GF-D8 (cell line): ENCODE results near the gene CFHR5.
"Not testable (repeated sequence)": the region's sequence is repeated elsewhere in the genome, so short reads cannot be mapped to it uniquely, and the experiment has no call there.

Experiments used
- DNase-seq: peaks from one replicate; lab custom pipeline; 2025; lab: John Stamatoyannopoulos, UW

CFHR5 gene

GRCh38 chr1:197021716-197022115 lies 44.4 kb downstream of the CFHR5 start:
- no peak for DNase-seq

- no peak for DNase-seq
Observed at GRCh38 chr1:197024460-197024859, 47.1 kb downstream of the CFHR5 start.

GRCh38 chr1:197027359-197027758 lies 50.0 kb downstream of the CFHR5 start:
- no peak for DNase-seq

- DNase-seq = no peak
Observed at GRCh38 chr1:197029749-197030148, 52.4 kb downstream of the CFHR5 start.

DNA sequence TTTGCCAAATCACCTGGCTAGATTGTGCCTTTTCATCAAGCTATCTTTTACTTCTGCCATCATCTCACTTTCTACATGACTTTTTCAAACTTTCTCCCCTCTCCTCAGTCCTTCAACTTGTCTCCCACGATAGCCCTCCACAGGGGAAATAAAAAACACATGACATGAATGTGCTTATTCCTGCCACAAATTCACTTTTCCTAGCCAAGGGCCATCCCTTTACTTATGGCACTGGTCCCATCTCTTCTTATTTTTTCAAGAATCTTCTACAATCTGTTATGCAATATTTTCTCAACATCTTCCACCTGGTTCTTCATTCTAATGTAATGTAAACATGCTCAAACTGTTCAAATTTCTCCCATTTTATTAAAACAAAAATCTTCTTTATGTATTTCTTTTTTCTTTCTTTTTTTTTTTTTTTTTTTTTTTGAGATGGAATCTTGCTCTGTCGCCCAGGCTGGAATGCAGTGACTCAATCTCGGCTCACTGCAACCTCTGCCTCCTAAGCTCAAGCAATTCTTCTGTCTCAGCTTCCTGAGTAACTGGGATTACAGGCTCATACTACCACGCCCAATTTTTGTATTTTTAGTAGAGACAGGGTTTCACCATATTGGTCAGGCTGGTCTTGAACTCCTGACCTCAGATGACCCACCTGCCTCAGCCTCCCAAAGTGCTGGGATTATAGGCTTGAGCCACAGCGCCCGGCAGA lies 57.4 kb downstream of the CFHR5 start:
- DNase-seq = not testable (repeated sequence)

DNA sequence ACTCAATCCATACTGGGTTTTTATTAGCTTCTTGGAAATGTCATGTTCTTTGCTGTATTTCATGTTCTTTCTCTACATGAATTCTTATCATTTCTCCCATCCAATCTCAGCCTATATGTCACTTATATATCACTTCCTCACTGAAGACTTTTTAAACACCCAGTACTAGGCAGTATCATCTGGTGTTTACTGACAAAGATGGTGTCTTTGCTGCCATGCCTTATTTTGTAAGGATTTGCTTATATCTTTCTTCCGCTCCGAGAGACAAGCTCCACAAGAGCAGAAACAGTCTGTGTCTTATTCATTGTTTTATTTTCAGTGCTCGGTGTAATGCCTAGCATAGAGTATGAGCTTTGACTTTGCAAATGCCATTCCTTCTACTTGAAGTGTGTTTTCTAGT lies 59.5 kb downstream of the CFHR5 start:
- no peak for DNase-seq

- DNase-seq = no peak
Observed at GRCh38 chr1:197041486-197042353, 64.4 kb downstream of the CFHR5 start.

GRCh38 chr1:197042676-197043341 lies 65.5 kb downstream of the CFHR5 start:
- no peak for DNase-seq

GRCh38 chr1:197049100-197049499 lies 71.7 kb downstream of the CFHR5 start:
- no peak for DNase-seq
